GM12878 (cell line): ENCODE results near the gene CDH1. TPM values are rescaled to one million over a fixed set of nuclear protein-coding genes. Genes with fewer than 3 reads are reported as not detected.

ENCODE experiments used
- ATAC-seq: fragments of 200-7000 bp; cut with Tn5 transposase; 3 replicates; pipeline ENCODE4 v1.9.1; 2020; ENCODE audit warnings: mild to moderate bottlenecking, moderate library complexity
- BruUV-seq: library from RNA; stranded (reverse); fragments of 400-500 nt; replicated peaks from 2 replicates; lab custom pipeline; 2021; lab: Mats Ljungman, UMichigan
- CTCF ChIA-PET: fragments of 300-600 bp; sonication (Branson Sonifier 250); formaldehyde crosslinking; extraction: SDS; loops from one replicate; lab custom pipeline; 2021; ENCODE audit warnings: inconsistent platforms; lab: Yijun Ruan, JAX
- POLR2A ChIA-PET: fragments of 350-600 bp; formaldehyde crosslinking; extraction: SDS; loops from one replicate; lab custom pipeline; 2021; ENCODE audit warnings: inconsistent platforms; lab: Charles Lee
- RAD21 ChIA-PET: fragments of 300-600 bp; sonication (Branson Sonifier 250); formaldehyde crosslinking; loops from one replicate; lab custom pipeline; 2023; ENCODE audit warnings: antibody characterized with exemption; ENCODE audit not compliant: unreplicated experiment; lab: Charles Lee
- SMC1A ChIA-PET: fragments of 300-600 bp; sonication (Branson Sonifier 250); formaldehyde crosslinking; loops from one replicate; lab custom pipeline; 2023; ENCODE audit not compliant: unreplicated experiment, uncharacterized antibody; lab: Charles Lee
- DNase-seq: peaks from one replicate; pipeline ENCODE4 v3.0.0-alpha.2; 2011; ENCODE audit warnings: low read depth, low spot score
- FAIRE-seq: peaks from 3 replicates; lab custom pipeline; 2011; peaks lifted over from hg19 to GRCh38; lab: Jason Lieb, UNC
- H2AFZ ChIP-seq: 2 replicates; pipeline ENCODE4 v1.6.0; 2011; ENCODE audit warnings: low read depth, low read length, control low read depth; ENCODE audit not compliant: control insufficient read depth
- H3K27ac ChIP-seq: 2 replicates; pipeline ENCODE4 v1.5.1; 2011; ENCODE audit warnings: control low read depth; ENCODE audit not compliant: control insufficient read depth, insufficient read depth
- H3K27me3 ChIP-seq, 2 experiments: replicated peaks in 1 of 2; 2 replicates each; pipeline versions ENCODE4 v1.6.0 to v1.6.1; 2011; ENCODE audit warnings: low read length in 1 of 2; ENCODE audit not compliant: control insufficient read depth in 2 of 2, insufficient read depth in 2 of 2
- H3K36me3 ChIP-seq, 2 experiments: 2 replicates each; pipeline ENCODE4 v1.5.1; 2011; ENCODE audit warnings: low read length in 1 of 2; ENCODE audit not compliant: control insufficient read depth in 2 of 2, insufficient read depth in 2 of 2
- H3K4me1 ChIP-seq: 2 replicates; pipeline ENCODE4 v1.6.1; 2011; ENCODE audit warnings: mild to moderate bottlenecking, low read length, moderate library complexity, mixed read lengths; ENCODE audit not compliant: control insufficient read depth, insufficient read depth
- H3K4me2 ChIP-seq: 2 replicates; pipeline ENCODE4 v1.6.0; 2011; ENCODE audit warnings: control low read depth; ENCODE audit not compliant: control insufficient read depth, insufficient read depth
- H3K4me3 ChIP-seq: fragments of 200-600 bp; sonication (generic); 2 replicates; pipeline ENCODE4 v1.5.1; 2016
- H3K79me2 ChIP-seq: 2 replicates; pipeline ENCODE4 v1.6.0; 2011; ENCODE audit warnings: low read length; ENCODE audit not compliant: control insufficient read depth, insufficient read depth
- H3K9ac ChIP-seq: 2 replicates; pipeline ENCODE4 v1.8.0; 2011; ENCODE audit warnings: low read length, control low read depth, mixed read lengths; ENCODE audit not compliant: control insufficient read depth, insufficient read depth
- H3K9me3 ChIP-seq: replicated peaks from 3 replicates; pipeline ENCODE4 v1.5.1; 2011; ENCODE audit warnings: mild to moderate bottlenecking, low read length; ENCODE audit not compliant: control insufficient read depth, insufficient read depth
- H4K20me1 ChIP-seq: 2 replicates; pipeline ENCODE4 v1.6.0; 2011; ENCODE audit not compliant: control insufficient read depth, insufficient read depth
- BACH1 ChIP-seq: fragments of 450-650 bp; IDR thresholded peaks from 2 replicates; pipeline ENCODE4 v1.6.1; 2017; ENCODE audit warnings: mild to moderate bottlenecking, borderline replicate concordance
- BMI1 ChIP-seq: fragments of 450-650 bp; IDR thresholded peaks from 2 replicates; pipeline ENCODE4 v1.6.1; 2016; ENCODE audit warnings: mild to moderate bottlenecking, moderate library complexity, borderline replicate concordance
- BRCA1 ChIP-seq: IDR thresholded peaks from 2 replicates; pipeline ENCODE4 v1.6.1; 2011; ENCODE audit warnings: low read depth, low read length, improper control_type of control experiment
- GATAD2B ChIP-seq: fragments of 450-650 bp; conservative IDR thresholded peaks from 2 replicates; pipeline ENCODE4 v1.6.1; 2017; ENCODE audit warnings: low read depth, mild to moderate bottlenecking, moderate library complexity
- IRF4 ChIP-seq: IDR thresholded peaks from 2 replicates; pipeline ENCODE4 v1.6.1; 2011; ENCODE audit warnings: low read depth, low read length
- POU2F2 ChIP-seq: IDR thresholded peaks from 3 replicates; pipeline ENCODE4 v1.6.1; 2011; ENCODE audit warnings: low read depth, mild to moderate bottlenecking, low read length, borderline replicate concordance
- RCOR1 ChIP-seq: conservative IDR thresholded peaks from 2 replicates; pipeline ENCODE4 v1.6.1; 2012; ENCODE audit warnings: low read depth, low read length, improper control_type of control experiment
- SMC3 ChIP-seq: IDR thresholded peaks from 2 replicates; pipeline ENCODE4 v1.6.1; 2011; ENCODE audit warnings: low read length, improper control_type of control experiment, borderline replicate concordance
- TCF3 ChIP-seq: IDR thresholded peaks from 2 replicates; pipeline ENCODE4 v1.6.1; 2012; ENCODE audit warnings: low read depth, mild to moderate bottlenecking, low read length, borderline replicate concordance; ENCODE audit not compliant: insufficient read depth
- WGBS: methylation state at CpG from one replicate; pipeline ENCODE4 v1.1.6; 2016; ENCODE audit warnings: low lambda C conversion rate; ENCODE audit not compliant: insufficient replicate concordance, insufficient coverage; ENCODE audit errors: missing lambda C conversion rate; 5-methylcytosine and 5-hydroxymethylcytosine counted together
- in situ Hi-C: fragments of 300-500 bp; cut with MboI; formaldehyde crosslinking; loops from 9 replicates; pipeline ENCODE4 v1.14.3; 2018; ENCODE audit warnings: mixed read lengths
- intact Hi-C: fragments of 100-400 bp; cut with micrococcal nuclease; formaldehyde crosslinking; loops from one replicate; pipeline ENCODE4 v1.14.2; 2022; ENCODE audit not compliant: unreplicated experiment
- polyA plus RNA-seq, 11 experiments: library from polyadenylated mRNA; depleted of rRNA in 4 of 11; unstranded in 6 of 11; stranded (reverse) in 5 of 11; fragments of >200 nt; fragmentation: Nextera tagmentation in 4 of 11; fragmentation: Illumina TruSeq in 1 of 11; extraction: Ambion mirVana in 4 of 11; extraction: Trizol in 1 of 11; gene quantifications; 1 replicate in 1 of 11; 2 replicates in 10 of 11; pipeline versions ENCODE4 v1.2.1 to v1.2.3, GENCODE V29; 2011 to 2016; ENCODE audit warnings: inconsistent platforms in 2 of 11, missing spikeins in 2 of 11, low read depth in 1 of 11
- total RNA-seq, 4 experiments: library from RNA; depleted of rRNA in 3 of 4; stranded (reverse); fragments of >200 nt in 3 of 4; fragmentation: Illumina TruSeq in 1 of 4; extraction: Trizol in 1 of 4; gene quantifications; 2 replicates each; pipeline versions ENCODE4 v1.2.1 to v1.2.3, GENCODE V29; 2013 to 2021
- TF ChIP-seq, protein P1 (sequence below): fragments of 450-650 bp; conservative IDR thresholded peaks from 2 replicates; pipeline ENCODE4 v1.6.1; 2017; ENCODE audit warnings: mild to moderate bottlenecking, moderate library complexity
- TF ChIP-seq, protein P2 (sequence below): fragments of 150-350 bp; IDR thresholded peaks from 2 replicates; pipeline ENCODE4 v1.6.1; 2016; ENCODE audit warnings: low read depth, low read length
- TF ChIP-seq, protein P3 (sequence below): IDR thresholded peaks from 2 replicates; pipeline ENCODE4 v1.6.1; 2011; ENCODE audit warnings: mild to moderate bottlenecking, low read depth, low read length, moderate library complexity; ENCODE audit not compliant: insufficient replicate concordance

CDH1 gene
- total and polyA plus RNA-seq, 10 of the 15 experiments (the other 5 are each of a cell fraction or from before 2014, with no cell fraction given), result 2.2 to 30.6 (median 17.7) TPM

DNA sequence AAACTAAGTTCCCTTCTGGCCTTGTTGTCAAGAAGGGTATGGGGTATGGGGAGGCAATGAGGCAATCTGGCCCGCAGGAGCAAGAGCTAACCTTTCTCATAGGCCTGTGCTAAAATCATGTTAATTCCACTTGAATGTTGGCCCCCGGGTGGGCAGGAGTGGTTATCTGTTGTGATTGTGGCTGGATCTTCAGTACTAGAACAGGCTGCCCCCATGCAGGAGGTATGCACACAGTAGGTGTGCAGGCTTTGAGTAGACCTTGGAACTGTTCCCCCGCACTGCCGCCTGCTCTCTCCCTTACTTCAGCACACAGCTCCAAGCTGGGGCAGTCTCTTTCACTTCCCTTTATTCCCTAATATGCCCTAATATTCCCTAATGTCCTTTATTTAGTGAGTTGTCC, 53.9 kb downstream of the CDH1 start:
- intact Hi-C loops, result no loop called here
- no peak for FAIRE-seq

More for the DNA sequence above, 53.9 kb downstream of the CDH1 start:
- TF ChIP-seq, protein P1, sequence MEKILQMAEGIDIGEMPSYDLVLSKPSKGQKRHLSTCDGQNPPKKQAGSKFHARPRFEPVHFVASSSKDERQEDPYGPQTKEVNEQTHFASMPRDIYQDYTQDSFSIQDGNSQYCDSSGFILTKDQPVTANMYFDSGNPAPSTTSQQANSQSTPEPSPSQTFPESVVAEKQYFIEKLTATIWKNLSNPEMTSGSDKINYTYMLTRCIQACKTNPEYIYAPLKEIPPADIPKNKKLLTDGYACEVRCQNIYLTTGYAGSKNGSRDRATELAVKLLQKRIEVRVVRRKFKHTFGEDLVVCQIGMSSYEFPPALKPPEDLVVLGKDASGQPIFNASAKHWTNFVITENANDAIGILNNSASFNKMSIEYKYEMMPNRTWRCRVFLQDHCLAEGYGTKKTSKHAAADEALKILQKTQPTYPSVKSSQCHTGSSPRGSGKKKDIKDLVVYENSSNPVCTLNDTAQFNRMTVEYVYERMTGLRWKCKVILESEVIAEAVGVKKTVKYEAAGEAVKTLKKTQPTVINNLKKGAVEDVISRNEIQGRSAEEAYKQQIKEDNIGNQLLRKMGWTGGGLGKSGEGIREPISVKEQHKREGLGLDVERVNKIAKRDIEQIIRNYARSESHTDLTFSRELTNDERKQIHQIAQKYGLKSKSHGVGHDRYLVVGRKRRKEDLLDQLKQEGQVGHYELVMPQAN, result no peak
- TF ChIP-seq, protein P2, sequence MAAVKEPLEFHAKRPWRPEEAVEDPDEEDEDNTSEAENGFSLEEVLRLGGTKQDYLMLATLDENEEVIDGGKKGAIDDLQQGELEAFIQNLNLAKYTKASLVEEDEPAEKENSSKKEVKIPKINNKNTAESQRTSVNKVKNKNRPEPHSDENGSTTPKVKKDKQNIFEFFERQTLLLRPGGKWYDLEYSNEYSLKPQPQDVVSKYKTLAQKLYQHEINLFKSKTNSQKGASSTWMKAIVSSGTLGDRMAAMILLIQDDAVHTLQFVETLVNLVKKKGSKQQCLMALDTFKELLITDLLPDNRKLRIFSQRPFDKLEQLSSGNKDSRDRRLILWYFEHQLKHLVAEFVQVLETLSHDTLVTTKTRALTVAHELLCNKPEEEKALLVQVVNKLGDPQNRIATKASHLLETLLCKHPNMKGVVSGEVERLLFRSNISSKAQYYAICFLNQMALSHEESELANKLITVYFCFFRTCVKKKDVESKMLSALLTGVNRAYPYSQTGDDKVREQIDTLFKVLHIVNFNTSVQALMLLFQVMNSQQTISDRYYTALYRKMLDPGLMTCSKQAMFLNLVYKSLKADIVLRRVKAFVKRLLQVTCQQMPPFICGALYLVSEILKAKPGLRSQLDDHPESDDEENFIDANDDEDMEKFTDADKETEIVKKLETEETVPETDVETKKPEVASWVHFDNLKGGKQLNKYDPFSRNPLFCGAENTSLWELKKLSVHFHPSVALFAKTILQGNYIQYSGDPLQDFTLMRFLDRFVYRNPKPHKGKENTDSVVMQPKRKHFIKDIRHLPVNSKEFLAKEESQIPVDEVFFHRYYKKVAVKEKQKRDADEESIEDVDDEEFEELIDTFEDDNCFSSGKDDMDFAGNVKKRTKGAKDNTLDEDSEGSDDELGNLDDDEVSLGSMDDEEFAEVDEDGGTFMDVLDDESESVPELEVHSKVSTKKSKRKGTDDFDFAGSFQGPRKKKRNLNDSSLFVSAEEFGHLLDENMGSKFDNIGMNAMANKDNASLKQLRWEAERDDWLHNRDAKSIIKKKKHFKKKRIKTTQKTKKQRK, result no peak
- no peak for TF ChIP-seq POU2F2
- no peak for TF ChIP-seq IRF4
- no peak for TF ChIP-seq TCF3
- TF ChIP-seq BMI1, result no peak
- TF ChIP-seq GATAD2B, result no peak
- TF ChIP-seq, protein P3, sequence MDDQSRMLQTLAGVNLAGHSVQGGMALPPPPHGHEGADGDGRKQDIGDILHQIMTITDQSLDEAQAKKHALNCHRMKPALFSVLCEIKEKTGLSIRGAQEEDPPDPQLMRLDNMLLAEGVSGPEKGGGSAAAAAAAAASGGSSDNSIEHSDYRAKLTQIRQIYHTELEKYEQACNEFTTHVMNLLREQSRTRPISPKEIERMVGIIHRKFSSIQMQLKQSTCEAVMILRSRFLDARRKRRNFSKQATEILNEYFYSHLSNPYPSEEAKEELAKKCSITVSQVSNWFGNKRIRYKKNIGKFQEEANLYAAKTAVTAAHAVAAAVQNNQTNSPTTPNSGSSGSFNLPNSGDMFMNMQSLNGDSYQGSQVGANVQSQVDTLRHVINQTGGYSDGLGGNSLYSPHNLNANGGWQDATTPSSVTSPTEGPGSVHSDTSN, result no peak
- TF ChIP-seq BRCA1, result no peak
- no peak for TF ChIP-seq BACH1
- TF ChIP-seq RCOR1, result no peak
- no peak for TF ChIP-seq SMC3
- ChIA-PET RAD21 (interaction anchor here (0.7 kb wide), 1 partner anchor 71 kb away, joined by 3 read pairs; no protein-coding TSS in a partner anchor), CTCF (interaction anchor here (0.5 kb wide), 1 partner anchor 406 kb away, joined by 3 read pairs; no protein-coding TSS in a partner anchor), POLR2A (no interaction called here), SMC1A (no interaction called here)
- in situ Hi-C loops, result no loop called here
- Histone ChIP-seq H3K4me2 (no peak overlapping the region), H3K27ac (no peak overlapping the region), H3K9me3 (no peaks in the 10 kb centered on the region), H3K4me1 (no peaks in the 10 kb centered on the region), H3K27me3 (no peaks in the 10 kb centered on the region), H2AFZ (no peak overlapping the region), H4K20me1 (no peaks in the 10 kb centered on the region), H3K36me3 (no peaks in the 10 kb centered on the region), H3K79me2 (no peaks in the 10 kb centered on the region), H3K9ac (no peak overlapping the region), H3K4me3 (no peak overlapping the region)
- BruUV-seq, result no TSS peak
- DNase-seq (no peak), ATAC-seq (no peak)
- 77% methylated on average over 4 of the region's 4 CpGs for WGBS
